Measurements from ENCODE around the gene SLC6A19. TPM values are rescaled to one million over a fixed set of nuclear protein-coding genes. Genes with fewer than 3 reads are reported as not detected.

SLC6A19 gene
- polyA plus RNA-seq, 3 donors = not detected

- H3K79me2 ChIP-seq (ENCODE audit: insufficient read depth, low read length) = no peaks in the 10 kb centered on the region
- TF ChIP-seq CTCF (IDR thresholded peaks at IDR 0.05) = no peak
- no peak overlapping the region for H3K4me2 ChIP-seq (replicated peaks; ENCODE audit: extremely low read depth, low read length, poor library complexity, severe bottlenecking)
- Mint-ChIP-seq H3K4me3 (no peak overlapping the region), H3K27ac (no peak overlapping the region), H3K36me3 (no peaks in the 10 kb centered on the region), H3K4me1 (no peaks in the 10 kb centered on the region), H3K9me3 (no peaks in the 10 kb centered on the region), H3K27me3 (ENCODE audit: low read depth in 3 of 3) (peaks cover 1 to 4% (median 2%) of the 10 kb centered on the region in 3 donors)
- intact Hi-C loops (cut with micrococcal nuclease) = no loop called here
- no peak overlapping the region for H2AFZ ChIP-seq (ENCODE audit: insufficient read depth, low read depth, low read length, poor library complexity, severe bottlenecking)
- no peaks in the 10 kb centered on the region for H3K4me1 ChIP-seq (ENCODE audit: control insufficient read depth in 1 of 2, insufficient read depth in 2 of 2, low read length in 2 of 2)
- H4K20me1 ChIP-seq (ENCODE audit: insufficient read depth, low read length) = no peaks in the 10 kb centered on the region
- WGBS (ENCODE audit: insufficient coverage) = 97% methylated on average over 7 of the region's 7 CpGs
- H3K27me3 ChIP-seq (ENCODE audit: control insufficient read depth in 2 of 2, insufficient read depth in 2 of 2, low read length in 2 of 2) = no peaks in the 10 kb centered on the region
- H3K27ac ChIP-seq (ENCODE audit: low read depth in 1 of 2, low read length in 2 of 2) = no peak overlapping the region
- no peak for DNase-seq
- H3K9me3 ChIP-seq (replicated peaks in 1 of 2; ENCODE audit: control insufficient read depth in 1 of 2, insufficient read depth in 1 of 2, low read length in 2 of 2) = no peaks in the 10 kb centered on the region
- H3K9ac ChIP-seq (ENCODE audit: insufficient read depth, low read length, poor library complexity, severe bottlenecking) = no peak overlapping the region
- no peak overlapping the region for H3K4me3 ChIP-seq (replicated peaks in 1 of 3; ENCODE audit: low read depth in 2 of 3, low read length in 3 of 3)
- no peaks in the 10 kb centered on the region for H3K36me3 ChIP-seq (replicated peaks in 1 of 2; ENCODE audit: control insufficient read depth in 1 of 2, insufficient read depth in 2 of 2, low read length in 2 of 2)
Measured at GRCh38 chr5:1182360-1182632, 19.1 kb upstream of the SLC6A19 start.

GRCh38 chr5:1182633-1183423 lies 18.6 kb upstream of the SLC6A19 start:
- DNase-seq = no peak
- no peak for TF ChIP-seq CTCF (IDR thresholded peaks at IDR 0.05)
- Histone ChIP-seq H2AFZ (ENCODE audit: insufficient read depth, low read depth, low read length, poor library complexity, severe bottlenecking) (no peak overlapping the region), H3K27me3 (ENCODE audit: control insufficient read depth in 2 of 2, insufficient read depth in 2 of 2, low read length in 2 of 2) (no peaks in the 10 kb centered on the region), H3K4me3 (replicated peaks in 1 of 3; ENCODE audit: low read depth in 2 of 3, low read length in 3 of 3) (no peak overlapping the region), H3K27ac (ENCODE audit: low read depth in 1 of 2, low read length in 2 of 2) (no peak overlapping the region), H3K9me3 (replicated peaks in 1 of 2; ENCODE audit: control insufficient read depth in 1 of 2, insufficient read depth in 1 of 2, low read length in 2 of 2) (no peaks in the 10 kb centered on the region), H3K4me1 (ENCODE audit: control insufficient read depth in 1 of 2, insufficient read depth in 2 of 2, low read length in 2 of 2) (no peaks in the 10 kb centered on the region), H4K20me1 (ENCODE audit: insufficient read depth, low read length) (no peaks in the 10 kb centered on the region), H3K9ac (ENCODE audit: insufficient read depth, low read length, poor library complexity, severe bottlenecking) (no peak overlapping the region), H3K79me2 (ENCODE audit: insufficient read depth, low read length) (no peaks in the 10 kb centered on the region), H3K4me2 (replicated peaks; ENCODE audit: extremely low read depth, low read length, poor library complexity, severe bottlenecking) (no peak overlapping the region), H3K36me3 (replicated peaks in 1 of 2; ENCODE audit: control insufficient read depth in 1 of 2, insufficient read depth in 2 of 2, low read length in 2 of 2) (no peaks in the 10 kb centered on the region)
- Mint-ChIP-seq H3K4me1 (no peaks in the 10 kb centered on the region), H3K36me3 (no peaks in the 10 kb centered on the region), H3K27me3 (ENCODE audit: low read depth in 3 of 3) (peaks cover 1 to 4% (median 2%) of the 10 kb centered on the region in 3 donors), H3K4me3 (no peak overlapping the region), H3K27ac (peak overlapping the region in 1 of 7 donors; percentile 5), H3K9me3 (no peaks in the 10 kb centered on the region)
- intact Hi-C loops (cut with micrococcal nuclease) = no loop called here
- 97% methylated on average over 15 of the region's 31 CpGs for WGBS (ENCODE audit: insufficient coverage)

Measured in CD14-positive monocyte (primary cell).